HCT116 (cell line): ENCODE results near the gene SLC9A9.

Experiments
- CEBPB ChIP-seq: IDR thresholded peaks from 2 replicates; pipeline ENCODE4 v1.6.1; 2012; ENCODE audit warnings: low read depth
- CTCF ChIP-seq, 3 experiments: fragments of 200-600 bp in 1 of 3; sonication (generic) in 1 of 3; IDR thresholded peaks in 2 of 3; conservative IDR thresholded peaks in 1 of 3; 2 replicates each; pipeline ENCODE4 v1.5.1; 2012 to 2017; ENCODE audit warnings: low read depth in 2 of 3, low read length in 2 of 3, antibody characterized with exemption in 1 of 3, borderline replicate concordance in 1 of 3, control low read depth in 1 of 3, mild to moderate bottlenecking in 1 of 3, mixed read lengths in 1 of 3, mixed run types in 1 of 3, moderate library complexity in 1 of 3; ENCODE audit not compliant: insufficient read depth in 1 of 3
- EGR1 ChIP-seq: IDR thresholded peaks from 2 replicates; pipeline ENCODE4 v1.6.1; 2012; ENCODE audit warnings: low read depth
- EZH2 ChIP-seq: fragments of 200-600 bp; sonication (generic); IDR thresholded peaks from 2 replicates; pipeline ENCODE4 v1.6.1; 2017; ENCODE audit warnings: antibody characterized with exemption, mixed run types
- EZH2phosphoT487 ChIP-seq: fragments of 200-600 bp; IDR thresholded peaks from 2 replicates; pipeline ENCODE4 v1.6.1; 2018; ENCODE audit warnings: antibody characterized with exemption, borderline replicate concordance
- SRF ChIP-seq: IDR thresholded peaks from 2 replicates; pipeline ENCODE4 v1.6.1; 2012; ENCODE audit warnings: low read depth

GRCh38 chr3:143480344-143480743 lies 367.9 kb downstream of the SLC9A9 start:
- TF ChIP-seq CTCF (IDR thresholded peaks at IDR 0.05 in 2 of 3, conservative IDR thresholded peaks at IDR 0.05 in 1 of 3; ENCODE audit: borderline replicate concordance in 1 of 3, insufficient read depth in 1 of 3, low read depth in 2 of 3, low read length in 2 of 3) (no peak), EZH2 (no peak), CEBPB (no peak), SRF (no peak), EZH2phosphoT487 (no peak), EGR1 (no peak)
